NCI-H510A (cell line): Measurements from ENCODE around the gene F13B.
"Not testable (repeated sequence)": the region's sequence is repeated elsewhere in the genome, so short reads cannot be mapped to it uniquely, and the experiment has no call there.

Experiments
- DNase-seq: peaks from one replicate; lab custom pipeline; 2025; lab: John Stamatoyannopoulos, UW

F13B gene

GRCh38 chr1:197042676-197043341 lies 24.3 kb downstream of the F13B start:
- DNase-seq = peak; percentile 49

- DNase-seq = no peak
These were observed 25.3 kb downstream of the F13B start for GRCh38 chr1:197041486-197042353.

GRCh38 chr1:197036861-197037260 lies 30.2 kb downstream of the F13B start:
- DNase-seq = no peak

DNA sequence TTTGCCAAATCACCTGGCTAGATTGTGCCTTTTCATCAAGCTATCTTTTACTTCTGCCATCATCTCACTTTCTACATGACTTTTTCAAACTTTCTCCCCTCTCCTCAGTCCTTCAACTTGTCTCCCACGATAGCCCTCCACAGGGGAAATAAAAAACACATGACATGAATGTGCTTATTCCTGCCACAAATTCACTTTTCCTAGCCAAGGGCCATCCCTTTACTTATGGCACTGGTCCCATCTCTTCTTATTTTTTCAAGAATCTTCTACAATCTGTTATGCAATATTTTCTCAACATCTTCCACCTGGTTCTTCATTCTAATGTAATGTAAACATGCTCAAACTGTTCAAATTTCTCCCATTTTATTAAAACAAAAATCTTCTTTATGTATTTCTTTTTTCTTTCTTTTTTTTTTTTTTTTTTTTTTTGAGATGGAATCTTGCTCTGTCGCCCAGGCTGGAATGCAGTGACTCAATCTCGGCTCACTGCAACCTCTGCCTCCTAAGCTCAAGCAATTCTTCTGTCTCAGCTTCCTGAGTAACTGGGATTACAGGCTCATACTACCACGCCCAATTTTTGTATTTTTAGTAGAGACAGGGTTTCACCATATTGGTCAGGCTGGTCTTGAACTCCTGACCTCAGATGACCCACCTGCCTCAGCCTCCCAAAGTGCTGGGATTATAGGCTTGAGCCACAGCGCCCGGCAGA lies 32.3 kb downstream of the F13B start:
- DNase-seq = not testable (repeated sequence)

GRCh38 chr1:197029749-197030148 lies 37.3 kb downstream of the F13B start:
- no peak for DNase-seq

GRCh38 chr1:197027359-197027758 lies 39.7 kb downstream of the F13B start:
- no peak for DNase-seq

DNA sequence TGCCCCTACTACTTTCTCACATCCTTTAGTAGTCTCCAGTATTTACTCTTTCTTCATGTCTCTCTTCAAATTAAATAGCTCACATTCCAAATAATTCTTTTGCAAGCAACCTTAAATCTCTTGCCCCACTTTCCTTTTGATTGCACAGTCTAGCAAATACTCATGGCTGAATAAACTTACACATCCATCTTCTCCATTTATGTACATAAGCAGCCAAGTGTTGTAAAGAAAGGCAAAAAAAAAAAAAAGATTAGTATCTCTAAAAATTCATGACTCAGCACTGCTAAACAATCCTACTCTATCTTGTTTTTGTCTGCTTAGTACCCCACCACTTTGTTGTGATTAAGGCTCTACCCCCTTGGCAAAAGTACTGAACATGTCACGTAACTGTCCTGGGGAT lies 42.6 kb downstream of the F13B start:
- no peak for DNase-seq

DNA sequence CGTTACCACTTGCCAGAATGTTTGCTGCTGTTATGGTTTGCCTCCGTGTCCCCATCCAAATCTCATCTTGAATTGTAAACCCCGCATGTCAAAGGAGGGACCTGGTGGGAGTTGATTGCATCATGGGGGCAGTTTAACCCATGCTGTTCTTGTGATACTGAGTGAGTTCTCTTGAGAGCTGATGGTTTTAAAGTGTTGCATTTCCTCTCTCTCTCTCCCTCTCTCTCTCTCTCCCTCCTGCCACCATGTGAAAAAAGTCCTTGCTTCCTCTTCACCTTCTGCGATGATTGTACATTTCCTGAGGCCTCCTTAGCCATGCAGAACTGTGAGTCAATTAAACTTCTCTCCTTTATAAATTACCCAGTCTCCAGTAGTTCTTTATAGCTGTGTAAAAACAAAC lies 45.3 kb downstream of the F13B start:
- DNase-seq = no peak

GRCh38 chr1:197017558-197018146 lies 49.4 kb downstream of the F13B start:
- no peak for DNase-seq

GRCh38 chr1:197016751-197017150 lies 50.3 kb downstream of the F13B start:
- no peak for DNase-seq

- DNase-seq = no peak
These were observed 53.8 kb downstream of the F13B start for GRCh38 chr1:197013234-197013633.

GRCh38 chr1:197011614-197012013 lies 55.4 kb downstream of the F13B start:
- no peak for DNase-seq

- DNase-seq = no peak
These were observed 58.2 kb downstream of the F13B start for GRCh38 chr1:197008861-197009260.

GRCh38 chr1:197003132-197003531 lies 63.9 kb downstream of the F13B start:
- no peak for DNase-seq

DNA sequence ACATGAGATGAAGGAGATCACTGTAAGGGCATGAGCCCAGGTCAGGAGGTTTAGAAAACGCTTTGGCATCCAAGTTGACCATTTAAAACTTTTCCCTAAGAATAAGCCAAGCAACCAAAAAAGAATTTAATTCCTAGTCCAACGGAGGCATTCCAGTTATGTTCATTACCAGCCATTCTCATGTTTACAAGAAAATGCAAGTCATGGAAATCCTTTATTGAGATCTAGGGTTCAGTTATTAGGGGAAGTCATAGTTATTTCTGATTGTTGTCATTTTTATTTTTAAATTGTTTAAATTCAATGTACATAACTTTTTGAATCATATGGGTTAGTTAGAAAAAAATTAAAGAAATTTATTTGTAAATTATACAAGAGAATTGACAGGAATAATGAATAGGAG lies 65.2 kb downstream of the F13B start:
- DNase-seq = no peak

- no peak for DNase-seq
These were observed 69.6 kb downstream of the F13B start for GRCh38 chr1:196997423-196997822.

- DNase-seq = no peak
These were observed 73.1 kb downstream of the F13B start for GRCh38 chr1:196993916-196994315.

GRCh38 chr1:196991919-196992651 lies 75.0 kb downstream of the F13B start:
- peak; percentile 92 for DNase-seq
